Smooth muscle cell (in vitro differentiated cells): ENCODE data around the gene GPR160. TPM values are rescaled to one million over a fixed set of nuclear protein-coding genes. Genes with fewer than 3 reads are reported as not detected.

Source experiments
- DNase-seq: peaks from one replicate; lab custom pipeline; 2025; ENCODE audit not compliant: unreplicated experiment; lab: John Stamatoyannopoulos, UW
- H2AFZ ChIP-seq: fragments of 200-600 bp; sonication (generic); 2 replicates; pipeline ENCODE4 v1.6.0; 2016; ENCODE audit warnings: antibody characterized with exemption, low read depth, mild to moderate bottlenecking
- H3F3A ChIP-seq: fragments of 200-600 bp; sonication (generic); 2 replicates; pipeline ENCODE4 v1.6.0; 2017; ENCODE audit warnings: antibody characterized with exemption, low read depth
- H3K27ac ChIP-seq: fragments of 200-600 bp; sonication (generic); 2 replicates; pipeline ENCODE4 v1.5.1; 2016; ENCODE audit warnings: low read depth, mild to moderate bottlenecking
- H3K27me3 ChIP-seq: fragments of 200-600 bp; sonication (generic); 2 replicates; pipeline ENCODE4 v1.6.1; 2016; ENCODE audit warnings: low read depth, mild to moderate bottlenecking
- H3K36me3 ChIP-seq: fragments of 200-600 bp; sonication (generic); 2 replicates; pipeline ENCODE4 v1.5.1; 2016; ENCODE audit warnings: low read depth
- H3K4me1 ChIP-seq: fragments of 200-600 bp; sonication (generic); 2 replicates; pipeline ENCODE4 v1.5.1; 2016; ENCODE audit warnings: low read depth
- H3K4me2 ChIP-seq: fragments of 200-600 bp; sonication (generic); 2 replicates; pipeline ENCODE4 v1.6.0; 2016; ENCODE audit warnings: mild to moderate bottlenecking
- H3K4me3 ChIP-seq: fragments of 200-600 bp; sonication (generic); 2 replicates; pipeline ENCODE4 v1.5.1; 2016; ENCODE audit warnings: mild to moderate bottlenecking
- H3K79me2 ChIP-seq: fragments of 200-600 bp; sonication (generic); 2 replicates; pipeline ENCODE4 v1.6.0; 2016; ENCODE audit warnings: low read depth, mild to moderate bottlenecking
- H3K9ac ChIP-seq: fragments of 200-600 bp; sonication (generic); 2 replicates; pipeline ENCODE4 v1.6.0; 2016; ENCODE audit warnings: low read depth
- H3K9me3 ChIP-seq: fragments of 200-600 bp; sonication (generic); replicated peaks from 2 replicates; pipeline ENCODE4 v1.5.1; 2016; ENCODE audit warnings: low read depth
- H4K20me1 ChIP-seq: fragments of 200-600 bp; sonication (generic); 2 replicates; pipeline ENCODE4 v1.6.0; 2016; ENCODE audit warnings: low read depth
- WGBS: methylation state at CpG from one replicate; pipeline ENCODE4 v1.1.7; 2016; ENCODE audit warnings: low lambda C conversion rate; 5-methylcytosine and 5-hydroxymethylcytosine counted together
- polyA plus RNA-seq: library from polyadenylated mRNA; unstranded; fragments of >200 nt; fragmentation: Nextera tagmentation; extraction: Ambion mirVana; gene quantifications from 2 replicates; pipeline ENCODE4 v1.2.1, GENCODE V29; 2016
- total RNA-seq: library from RNA; depleted of rRNA; stranded (reverse); fragments of >200 nt; gene quantifications from 2 replicates; pipeline ENCODE4 v1.2.3, GENCODE V29; 2014
- TF ChIP-seq, protein P1 (sequence below): fragments of 200-600 bp; sonication (generic); IDR thresholded peaks from 2 replicates; pipeline ENCODE4 v1.5.1; 2017; ENCODE audit warnings: borderline replicate concordance, mild to moderate bottlenecking, antibody characterized with exemption; ENCODE audit not compliant: insufficient read depth, poor library complexity, severe bottlenecking

The GPR160 gene
- total and polyA plus RNA-seq, 2 experiments from 2014 or later: 0.83 to 2.3 TPM

DNA sequence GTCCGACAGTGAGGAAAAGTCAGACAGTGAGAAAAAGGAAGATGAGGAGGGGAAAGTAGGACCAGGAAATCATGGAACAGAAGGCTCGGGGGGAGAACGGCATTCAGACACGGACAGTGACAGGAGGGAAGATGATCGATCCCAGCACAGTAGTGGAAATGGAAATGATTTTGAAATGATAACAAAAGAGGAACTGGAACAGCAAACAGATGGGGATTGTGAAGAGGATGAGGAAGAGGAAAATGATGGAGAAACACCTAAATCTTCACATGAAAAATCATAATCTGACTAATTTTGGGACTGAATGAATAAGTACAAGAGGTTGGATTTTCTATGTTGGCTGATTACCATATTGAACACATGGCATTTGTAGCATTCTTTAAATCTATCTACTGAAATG is 45.0 kb upstream of the GPR160 start:
- Histone ChIP-seq H3K27me3 (no peaks in the 10 kb centered on the region), H4K20me1 (peaks cover 8% of the 10 kb centered on the region), H2AFZ (no peak overlapping the region), H3K4me2 (no peak overlapping the region), H3K36me3 (peaks cover 44% of the 10 kb centered on the region), H3K79me2 (no peaks in the 10 kb centered on the region), H3K9ac (no peak overlapping the region), H3K4me1 (no peaks in the 10 kb centered on the region), H3K27ac (no peak overlapping the region), H3F3A (peaks cover 29% of the 10 kb centered on the region), H3K9me3 (no peaks in the 10 kb centered on the region), H3K4me3 (no peak overlapping the region)
- no peak for DNase-seq
- TF ChIP-seq, protein P1, sequence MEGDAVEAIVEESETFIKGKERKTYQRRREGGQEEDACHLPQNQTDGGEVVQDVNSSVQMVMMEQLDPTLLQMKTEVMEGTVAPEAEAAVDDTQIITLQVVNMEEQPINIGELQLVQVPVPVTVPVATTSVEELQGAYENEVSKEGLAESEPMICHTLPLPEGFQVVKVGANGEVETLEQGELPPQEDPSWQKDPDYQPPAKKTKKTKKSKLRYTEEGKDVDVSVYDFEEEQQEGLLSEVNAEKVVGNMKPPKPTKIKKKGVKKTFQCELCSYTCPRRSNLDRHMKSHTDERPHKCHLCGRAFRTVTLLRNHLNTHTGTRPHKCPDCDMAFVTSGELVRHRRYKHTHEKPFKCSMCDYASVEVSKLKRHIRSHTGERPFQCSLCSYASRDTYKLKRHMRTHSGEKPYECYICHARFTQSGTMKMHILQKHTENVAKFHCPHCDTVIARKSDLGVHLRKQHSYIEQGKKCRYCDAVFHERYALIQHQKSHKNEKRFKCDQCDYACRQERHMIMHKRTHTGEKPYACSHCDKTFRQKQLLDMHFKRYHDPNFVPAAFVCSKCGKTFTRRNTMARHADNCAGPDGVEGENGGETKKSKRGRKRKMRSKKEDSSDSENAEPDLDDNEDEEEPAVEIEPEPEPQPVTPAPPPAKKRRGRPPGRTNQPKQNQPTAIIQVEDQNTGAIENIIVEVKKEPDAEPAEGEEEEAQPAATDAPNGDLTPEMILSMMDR: no peak
- 97% methylated on average over 5 of the region's 5 CpGs for WGBS

DNA sequence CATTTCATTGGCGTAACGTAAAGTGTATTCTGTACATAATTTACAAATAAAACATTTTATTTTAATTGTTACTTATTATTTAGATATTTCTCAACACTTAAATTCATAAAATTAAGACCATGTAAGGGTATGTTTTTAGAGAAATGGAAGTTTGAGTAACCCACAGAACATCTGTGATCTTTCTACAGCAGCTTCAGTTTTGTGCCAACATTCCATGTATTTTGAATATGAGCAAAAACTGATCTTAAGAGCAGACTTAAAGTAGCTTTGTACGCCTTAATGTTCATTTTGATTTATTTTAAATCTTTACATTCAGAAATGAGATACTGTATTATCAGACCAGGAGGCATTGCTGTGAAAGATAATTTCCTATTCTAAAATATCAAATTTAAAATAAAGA is 44.0 kb upstream of the GPR160 start:
- no peak overlapping the region for H3K4me2 ChIP-seq
- peaks cover 36% of the 10 kb centered on the region for H3K36me3 ChIP-seq
- H3K4me3 ChIP-seq: no peak overlapping the region
- H3K27ac ChIP-seq: no peak overlapping the region
- H3K79me2 ChIP-seq: no peaks in the 10 kb centered on the region
- H3K27me3 ChIP-seq: no peaks in the 10 kb centered on the region
- peaks cover 8% of the 10 kb centered on the region for H4K20me1 ChIP-seq
- H2AFZ ChIP-seq: no peak overlapping the region
- peaks cover 36% of the 10 kb centered on the region for H3F3A ChIP-seq
- 100% methylated on average over 3 of the region's 3 CpGs for WGBS
- DNase-seq: no peak
- no peaks in the 10 kb centered on the region for H3K9me3 ChIP-seq
- H3K9ac ChIP-seq: no peak overlapping the region
- H3K4me1 ChIP-seq: no peaks in the 10 kb centered on the region
- TF ChIP-seq, protein P1: no peak

DNA sequence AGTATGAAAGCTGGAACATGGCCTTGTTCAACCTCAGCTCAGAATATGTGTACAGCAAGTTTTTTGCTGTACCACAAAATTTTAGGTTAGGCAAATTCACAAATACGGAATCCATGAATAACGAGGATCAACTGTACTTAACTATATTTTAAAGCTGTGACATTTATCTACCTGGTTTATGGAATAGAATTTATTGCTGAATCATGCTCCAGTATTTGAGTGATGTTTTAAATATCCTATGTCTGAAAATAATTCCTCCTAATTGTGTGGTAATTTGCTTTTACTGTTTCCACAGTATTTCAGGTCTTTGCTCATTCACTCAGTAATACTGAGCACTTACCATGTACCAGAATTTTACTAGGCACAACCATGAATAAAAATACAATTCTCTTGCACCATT is 41.7 kb upstream of the GPR160 start:
- no peak for DNase-seq
- Histone ChIP-seq H3K9ac (no peak overlapping the region), H3K4me1 (no peaks in the 10 kb centered on the region), H3K79me2 (no peaks in the 10 kb centered on the region), H4K20me1 (peaks cover 8% of the 10 kb centered on the region), H3K27ac (no peak overlapping the region), H3K4me3 (no peak overlapping the region), H3K4me2 (no peak overlapping the region), H3K27me3 (no peaks in the 10 kb centered on the region), H2AFZ (no peak overlapping the region), H3K9me3 (no peaks in the 10 kb centered on the region), H3F3A (peaks cover 26% of the 10 kb centered on the region), H3K36me3 (peaks cover 26% of the 10 kb centered on the region)
- 97% methylated on average over 2 of the region's 2 CpGs for WGBS
- TF ChIP-seq, protein P1: no peak

DNA sequence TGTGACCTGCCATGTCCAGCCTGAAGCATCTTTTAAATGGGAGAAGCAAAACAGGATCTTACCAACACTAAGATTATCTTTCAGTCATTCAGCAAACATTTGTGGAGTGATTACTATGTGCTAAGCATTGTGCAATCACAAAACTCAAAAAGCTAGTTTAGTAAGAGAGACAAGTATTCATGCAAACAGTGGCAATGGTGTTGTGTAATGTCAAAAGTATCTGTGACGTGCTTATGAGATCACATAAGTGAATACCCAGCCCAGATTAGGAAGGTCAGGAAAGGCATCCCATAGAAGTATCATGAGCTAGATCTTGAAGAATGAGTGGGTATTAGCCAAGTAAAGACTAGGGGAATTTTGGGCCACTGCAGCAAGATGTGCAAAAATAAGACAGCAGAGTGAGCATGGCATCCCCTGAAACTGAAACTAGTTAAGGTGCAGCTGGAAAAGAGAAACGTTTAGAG is 39.1 kb upstream of the GPR160 start:
- Histone ChIP-seq H3K4me3 (no peak overlapping the region), H3K27me3 (no peaks in the 10 kb centered on the region), H3F3A (peaks cover 21% of the 10 kb centered on the region), H3K27ac (peak overlapping the region; percentile 34), H3K9ac (no peak overlapping the region), H3K36me3 (peaks cover 14% of the 10 kb centered on the region), H3K4me1 (no peaks in the 10 kb centered on the region), H2AFZ (no peak overlapping the region), H3K9me3 (no peaks in the 10 kb centered on the region), H3K4me2 (no peak overlapping the region), H3K79me2 (no peaks in the 10 kb centered on the region), H4K20me1 (peaks cover 6% of the 10 kb centered on the region)
- DNase-seq: no peak
- 44% methylated on average over 2 of the region's 2 CpGs for WGBS
- TF ChIP-seq, protein P1: no peak
